ENCODE data around the gene C4BPB. TPM values are rescaled to one million over a fixed set of nuclear protein-coding genes. Genes with fewer than 3 reads are reported as not detected.

The C4BPB gene
- total and polyA plus RNA-seq, 2 donors (not counting 3 experiments of a cell fraction or from before 2014, with no cell fraction given), result not detected

- TF ChIP-seq MAX (IDR thresholded peaks at IDR 0.05; ENCODE audit: insufficient read depth, insufficient read length) (no peak), FOS (IDR thresholded peaks at IDR 0.05; ENCODE audit: borderline replicate concordance, insufficient read depth, low read length) (no peak), MYC (IDR thresholded peaks at IDR 0.05; ENCODE audit: low read depth, low read length) (no peak), JUN (IDR thresholded peaks at IDR 0.05; ENCODE audit: borderline replicate concordance, insufficient read depth, insufficient read length, low read depth) (no peak), POLR2A (IDR thresholded peaks at IDR 0.05; ENCODE audit: low read depth, low read length) (no peak), EZH2 (IDR thresholded peaks at IDR 0.05; ENCODE audit: borderline replicate concordance, low read depth, low read length, severe bottlenecking) (no peak), CTCF (IDR thresholded peaks at IDR 0.05; ENCODE audit: extremely low read depth in 1 of 2, insufficient read depth in 1 of 2, low read depth in 1 of 2, low read length in 2 of 2) (no peak), GATA2 (IDR thresholded peaks at IDR 0.05; ENCODE audit: insufficient read depth, insufficient read length, low read depth, low read length) (no peak), POLR2AphosphoS5 (IDR thresholded peaks at IDR 0.05; ENCODE audit: insufficient read depth, low read depth, low read length) (no peak)
- DNase-seq (ENCODE audit: low read depth, low spot score) (no peak), FAIRE-seq (no peak)
- ChIA-PET POLR2A (no interaction called here), CTCF (interaction anchor here (2.4 to 5.0 kb wide), 2 partner anchors 22 to 325 kb away, joined by 7 to 181 read pairs; no protein-coding TSS in a partner anchor)
- intact Hi-C loops (cut with micrococcal nuclease), result no loop called here
- H3K79me2 ChIP-seq (ENCODE audit: control insufficient read depth, insufficient read depth, low read length), result no peaks in the 10 kb centered on the region
- H3K4me3 ChIP-seq (replicated peaks in 1 of 3; ENCODE audit: insufficient read depth in 1 of 3, low read depth in 1 of 3, low read length in 3 of 3), result no peak overlapping the region
- H3K27me3 ChIP-seq (ENCODE audit: control insufficient read depth in 2 of 2, insufficient read depth in 2 of 2, low read length in 2 of 2), result peaks cover 2 to 3% of the 10 kb centered on the region in 2 experiments
- no peak overlapping the region for H3K4me2 ChIP-seq (ENCODE audit: insufficient read depth, low read length)
- no peaks in the 10 kb centered on the region for H3K4me1 ChIP-seq (ENCODE audit: control insufficient read depth, extremely low read depth, insufficient read depth, low read length)
- H3K9ac ChIP-seq (replicated peaks; ENCODE audit: extremely low read depth, insufficient read depth, low read length), result no peak overlapping the region
- H4K20me1 ChIP-seq (replicated peaks; ENCODE audit: control insufficient read depth, extremely low read depth, insufficient read depth, low read length), result no peaks in the 10 kb centered on the region
- H2AFZ ChIP-seq (ENCODE audit: low read depth, low read length), result no peak overlapping the region
- H3K9me3 ChIP-seq (replicated peaks; ENCODE audit: control insufficient read depth, insufficient read depth, low read length), result no peaks in the 10 kb centered on the region
- H3K27ac ChIP-seq (ENCODE audit: insufficient read depth, low read depth, low read length), result no peak overlapping the region
- H3K36me3 ChIP-seq (ENCODE audit: control insufficient read depth in 2 of 2, extremely low read depth in 1 of 2, insufficient read depth in 2 of 2, low read length in 2 of 2), result no peaks in the 10 kb centered on the region
- H3K9me1 ChIP-seq (replicated peaks; ENCODE audit: control insufficient read depth, extremely low read depth, insufficient read depth, low read length), result no peaks in the 10 kb centered on the region
- dilution Hi-C loops (cut with MboI; ENCODE audit: extremely low pct_ligation_motif_present, low sequenced_read_pairs), result no loop called here
- no TSS peak for BruUV-seq (replicated peaks)
These were observed 6.9 kb upstream of the C4BPB start for GRCh38 chr1:207081806-207082205.
